Measurements from ENCODE around the gene EEF1A2. TPM values are rescaled to one million over a fixed set of nuclear protein-coding genes. Genes with fewer than 3 reads are reported as not detected.

EEF1A2 gene
- total RNA-seq, 1 donor from 2014 or later = 37.6 TPM

- Histone ChIP-seq H3K79me2 (ENCODE audit: insufficient read depth, low read length) (no peaks in the 10 kb centered on the region), H3K4me2 (ENCODE audit: low read length) (no peak overlapping the region), H3K9ac (ENCODE audit: low read length) (no peak overlapping the region), H3K36me3 (ENCODE audit: insufficient read depth, low read length) (no peaks in the 10 kb centered on the region), H2AFZ (ENCODE audit: low read depth, low read length) (no peak overlapping the region), H3K27ac (ENCODE audit: low read depth, low read length) (no peak overlapping the region), H3K4me1 (ENCODE audit: insufficient read depth, low read length) (no peaks in the 10 kb centered on the region), H4K20me1 (ENCODE audit: insufficient read depth, low read length) (no peaks in the 10 kb centered on the region), H3K4me3 (ENCODE audit: insufficient read depth, low read depth, low read length) (no peak overlapping the region), H3K9me3 (ENCODE audit: insufficient read depth, low read depth, low read length) (no peaks in the 10 kb centered on the region), H3K27me3 (ENCODE audit: insufficient read depth, low read length) (peaks cover 2% of the 10 kb centered on the region)
- peaks cover 2% of the 10 kb centered on the region for H3K36me3 Mint-ChIP-seq (ENCODE audit: low read depth, unreplicated experiment)
- H3K27ac Mint-ChIP-seq (ENCODE audit: unreplicated experiment) = no peak overlapping the region
- FAIRE-seq (no peak), DNase-seq (ENCODE audit: low read depth) (no peak)
- H3K4me1 Mint-ChIP-seq (ENCODE audit: low read depth, unreplicated experiment) = no peaks in the 10 kb centered on the region
- H3K9me3 Mint-ChIP-seq (ENCODE audit: unreplicated experiment) = peaks cover 5% of the 10 kb centered on the region
- no peak overlapping the region for H3K4me3 Mint-ChIP-seq (ENCODE audit: unreplicated experiment)
- peaks cover 13% of the 10 kb centered on the region for H3K27me3 Mint-ChIP-seq (ENCODE audit: low read depth, unreplicated experiment)
- no peak for TF ChIP-seq EZH2 (IDR thresholded peaks at IDR 0.05; ENCODE audit: insufficient read depth, low read length)
- TF ChIP-seq, protein P1, sequence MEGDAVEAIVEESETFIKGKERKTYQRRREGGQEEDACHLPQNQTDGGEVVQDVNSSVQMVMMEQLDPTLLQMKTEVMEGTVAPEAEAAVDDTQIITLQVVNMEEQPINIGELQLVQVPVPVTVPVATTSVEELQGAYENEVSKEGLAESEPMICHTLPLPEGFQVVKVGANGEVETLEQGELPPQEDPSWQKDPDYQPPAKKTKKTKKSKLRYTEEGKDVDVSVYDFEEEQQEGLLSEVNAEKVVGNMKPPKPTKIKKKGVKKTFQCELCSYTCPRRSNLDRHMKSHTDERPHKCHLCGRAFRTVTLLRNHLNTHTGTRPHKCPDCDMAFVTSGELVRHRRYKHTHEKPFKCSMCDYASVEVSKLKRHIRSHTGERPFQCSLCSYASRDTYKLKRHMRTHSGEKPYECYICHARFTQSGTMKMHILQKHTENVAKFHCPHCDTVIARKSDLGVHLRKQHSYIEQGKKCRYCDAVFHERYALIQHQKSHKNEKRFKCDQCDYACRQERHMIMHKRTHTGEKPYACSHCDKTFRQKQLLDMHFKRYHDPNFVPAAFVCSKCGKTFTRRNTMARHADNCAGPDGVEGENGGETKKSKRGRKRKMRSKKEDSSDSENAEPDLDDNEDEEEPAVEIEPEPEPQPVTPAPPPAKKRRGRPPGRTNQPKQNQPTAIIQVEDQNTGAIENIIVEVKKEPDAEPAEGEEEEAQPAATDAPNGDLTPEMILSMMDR (IDR thresholded peaks at IDR 0.05; ENCODE audit: insufficient read depth, low read depth, low read length) = no peak
Measured at GRCh38 chr20:63493563-63494020, 5.3 kb downstream of the EEF1A2 start.

DNA sequence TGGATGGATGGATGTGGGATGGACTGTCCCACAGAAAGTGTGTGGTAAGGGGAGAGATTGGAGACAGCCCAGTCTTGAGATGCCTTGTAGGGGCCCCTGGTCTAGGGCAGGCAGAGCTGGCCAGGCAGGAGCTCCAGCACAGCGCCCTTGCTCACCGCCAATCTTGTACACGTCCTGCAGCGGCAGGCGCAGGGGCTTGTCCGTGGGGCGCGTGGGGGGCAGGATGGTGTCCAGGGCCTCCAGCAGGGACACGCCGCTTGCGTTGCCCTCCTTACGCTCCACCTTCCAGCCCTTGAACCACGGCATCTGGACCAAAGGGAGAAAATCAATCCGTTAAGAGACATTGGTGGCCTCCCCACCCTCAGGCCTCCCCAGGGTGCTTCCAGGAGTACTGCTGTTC, 5.9 kb downstream of the EEF1A2 start:
- Mint-ChIP-seq H3K4me3 (ENCODE audit: unreplicated experiment) (no peak overlapping the region), H3K4me1 (ENCODE audit: low read depth, unreplicated experiment) (no peaks in the 10 kb centered on the region), H3K9me3 (ENCODE audit: unreplicated experiment) (peaks cover 5% of the 10 kb centered on the region), H3K36me3 (ENCODE audit: low read depth, unreplicated experiment) (peaks cover 2% of the 10 kb centered on the region), H3K27me3 (ENCODE audit: low read depth, unreplicated experiment) (peaks cover 13% of the 10 kb centered on the region), H3K27ac (ENCODE audit: unreplicated experiment) (no peak overlapping the region)
- H3K27ac ChIP-seq (ENCODE audit: low read depth, low read length) = no peak overlapping the region
- H3K4me2 ChIP-seq (ENCODE audit: low read length) = no peak overlapping the region
- H3K9me3 ChIP-seq (ENCODE audit: insufficient read depth, low read depth, low read length) = no peaks in the 10 kb centered on the region
- H3K4me1 ChIP-seq (ENCODE audit: insufficient read depth, low read length) = no peaks in the 10 kb centered on the region
- no peaks in the 10 kb centered on the region for H3K36me3 ChIP-seq (ENCODE audit: insufficient read depth, low read length)
- no peaks in the 10 kb centered on the region for H4K20me1 ChIP-seq (ENCODE audit: insufficient read depth, low read length)
- no peaks in the 10 kb centered on the region for H3K79me2 ChIP-seq (ENCODE audit: insufficient read depth, low read length)
- no peak for DNase-seq (ENCODE audit: low read depth)
- H2AFZ ChIP-seq (ENCODE audit: low read depth, low read length) = no peak overlapping the region
- H3K27me3 ChIP-seq (ENCODE audit: insufficient read depth, low read length) = peaks cover 2% of the 10 kb centered on the region
- no peak overlapping the region for H3K4me3 ChIP-seq (ENCODE audit: insufficient read depth, low read depth, low read length)
- TF ChIP-seq, protein P1 (IDR thresholded peaks at IDR 0.05; ENCODE audit: insufficient read depth, low read depth, low read length) = no peak
- TF ChIP-seq EZH2 (IDR thresholded peaks at IDR 0.05; ENCODE audit: insufficient read depth, low read length) = no peak
- no peak for FAIRE-seq
- H3K9ac ChIP-seq (ENCODE audit: low read length) = no peak overlapping the region

DNA sequence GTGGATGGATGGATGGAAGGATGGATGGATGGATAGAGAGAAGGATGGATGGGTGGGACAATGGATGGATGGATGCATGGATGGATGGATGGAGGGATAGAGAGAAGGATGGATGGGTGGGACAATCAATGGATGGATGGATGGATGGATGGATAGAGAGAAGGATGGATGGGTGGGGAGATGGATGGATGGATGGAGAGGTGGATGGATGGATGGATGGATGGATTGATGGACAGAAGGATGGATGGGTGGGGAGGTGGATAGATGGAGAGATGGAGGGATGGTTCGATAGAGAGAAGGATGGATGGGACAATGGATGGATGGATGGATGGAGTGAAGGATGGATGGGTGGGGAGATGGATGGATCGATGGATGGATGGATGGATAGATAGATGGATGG, 6.4 kb downstream of the EEF1A2 start:
- H3K36me3 ChIP-seq (ENCODE audit: insufficient read depth, low read length) = no peaks in the 10 kb centered on the region
- no peak overlapping the region for H2AFZ ChIP-seq (ENCODE audit: low read depth, low read length)
- H3K4me1 ChIP-seq (ENCODE audit: insufficient read depth, low read length) = no peaks in the 10 kb centered on the region
- H3K27me3 ChIP-seq (ENCODE audit: insufficient read depth, low read length) = peaks cover 2% of the 10 kb centered on the region
- Mint-ChIP-seq H3K4me3 (ENCODE audit: unreplicated experiment) (no peak overlapping the region), H3K27ac (ENCODE audit: unreplicated experiment) (no peak overlapping the region), H3K4me1 (ENCODE audit: low read depth, unreplicated experiment) (no peaks in the 10 kb centered on the region), H3K36me3 (ENCODE audit: low read depth, unreplicated experiment) (peaks cover 2% of the 10 kb centered on the region), H3K27me3 (ENCODE audit: low read depth, unreplicated experiment) (peaks cover 13% of the 10 kb centered on the region), H3K9me3 (ENCODE audit: unreplicated experiment) (peaks cover 5% of the 10 kb centered on the region)
- no peak overlapping the region for H3K4me2 ChIP-seq (ENCODE audit: low read length)
- FAIRE-seq (no peak), DNase-seq (ENCODE audit: low read depth) (no peak)
- H3K9me3 ChIP-seq (ENCODE audit: insufficient read depth, low read depth, low read length) = no peaks in the 10 kb centered on the region
- no peaks in the 10 kb centered on the region for H3K79me2 ChIP-seq (ENCODE audit: insufficient read depth, low read length)
- no peak overlapping the region for H3K4me3 ChIP-seq (ENCODE audit: insufficient read depth, low read depth, low read length)
- no peak for TF ChIP-seq EZH2 (IDR thresholded peaks at IDR 0.05; ENCODE audit: insufficient read depth, low read length)
- TF ChIP-seq, protein P1 (IDR thresholded peaks at IDR 0.05; ENCODE audit: insufficient read depth, low read depth, low read length) = no peak
- H4K20me1 ChIP-seq (ENCODE audit: insufficient read depth, low read length) = no peaks in the 10 kb centered on the region
- H3K9ac ChIP-seq (ENCODE audit: low read length) = no peak overlapping the region
- H3K27ac ChIP-seq (ENCODE audit: low read depth, low read length) = no peak overlapping the region

Measured in astrocyte (in vitro differentiated cells and primary cell).